Prostate gland (tissue), 2 donors: ENCODE measurements around the gene SIRT7. TPM values are rescaled to one million over a fixed set of nuclear protein-coding genes. Genes with fewer than 3 reads are reported as not detected.

ENCODE experiments used
- DNase-seq: peaks from one replicate; pipeline ENCODE4 v3.0.0-alpha.2; 2019; ENCODE audit warnings: low spot score
- H3K27ac ChIP-seq, 2 donors: fragments of 200-600 bp; sonication (generic); 2 replicates each; pipeline ENCODE4 v1.5.1; 2017 to 2019
- H3K27me3 ChIP-seq: fragments of 200-600 bp; sonication (generic); replicated peaks from 2 replicates; pipeline ENCODE4 v1.5.1; 2019; ENCODE audit not compliant: insufficient read depth
- H3K36me3 ChIP-seq, 2 donors: fragments of 200-600 bp; sonication (generic); 1 replicate in 1 of 2; 2 replicates in 1 of 2; pipeline versions ENCODE4 v1.5.1 to v1.8.1; 2017 to 2019
- H3K4me1 ChIP-seq: fragments of 200-600 bp; sonication (generic); replicated peaks from 2 replicates; pipeline ENCODE4 v1.5.1; 2019
- H3K4me3 ChIP-seq, 2 donors: fragments of 200-600 bp; sonication (generic); 2 replicates each; pipeline ENCODE4 v1.5.1; 2017 to 2019
- H3K9me3 ChIP-seq: fragments of 200-600 bp; sonication (generic); 2 replicates; pipeline ENCODE4 v1.5.1; 2017
- CTCF ChIP-seq, 4 experiments: fragments of 200-600 bp in 2 of 4; fragments of 450-650 bp in 2 of 4; sonication (generic) in 2 of 4; IDR thresholded peaks; 1 replicate in 3 of 4; 2 replicates in 1 of 4; pipeline ENCODE4 v1.5.1; 2016 to 2019; ENCODE audit warnings: antibody characterized with exemption in 4 of 4, mild to moderate bottlenecking in 2 of 4, moderate library complexity in 2 of 4
- POLR2A ChIP-seq: fragments of 450-650 bp; IDR thresholded peaks from one replicate; pipeline ENCODE4 v1.6.1; 2016; ENCODE audit warnings: antibody characterized with exemption, mild to moderate bottlenecking
- POLR2AphosphoS5 ChIP-seq: sonication (generic); formaldehyde crosslinking; IDR thresholded peaks from one replicate; pipeline ENCODE4 v1.6.1; 2017; ENCODE audit warnings: antibody characterized with exemption
- WGBS: methylation state at CpG from one replicate; pipeline ENCODE4 v1.1.5; 2018; 5-methylcytosine and 5-hydroxymethylcytosine counted together
- intact Hi-C: fragments of 100-400 bp; cut with DNase I; formaldehyde crosslinking; loops from one replicate; pipeline ENCODE4 v1.14.2; 2022
- total RNA-seq, 2 donors: library from RNA; depleted of rRNA; stranded (reverse); fragments of >200 nt; gene quantifications; one replicate each; pipeline ENCODE4 v1.1.0, GENCODE V29; 2016

SIRT7 gene
- total RNA-seq, 2 donors from 2014 or later: 22.4 to 39.9 TPM

DNA sequence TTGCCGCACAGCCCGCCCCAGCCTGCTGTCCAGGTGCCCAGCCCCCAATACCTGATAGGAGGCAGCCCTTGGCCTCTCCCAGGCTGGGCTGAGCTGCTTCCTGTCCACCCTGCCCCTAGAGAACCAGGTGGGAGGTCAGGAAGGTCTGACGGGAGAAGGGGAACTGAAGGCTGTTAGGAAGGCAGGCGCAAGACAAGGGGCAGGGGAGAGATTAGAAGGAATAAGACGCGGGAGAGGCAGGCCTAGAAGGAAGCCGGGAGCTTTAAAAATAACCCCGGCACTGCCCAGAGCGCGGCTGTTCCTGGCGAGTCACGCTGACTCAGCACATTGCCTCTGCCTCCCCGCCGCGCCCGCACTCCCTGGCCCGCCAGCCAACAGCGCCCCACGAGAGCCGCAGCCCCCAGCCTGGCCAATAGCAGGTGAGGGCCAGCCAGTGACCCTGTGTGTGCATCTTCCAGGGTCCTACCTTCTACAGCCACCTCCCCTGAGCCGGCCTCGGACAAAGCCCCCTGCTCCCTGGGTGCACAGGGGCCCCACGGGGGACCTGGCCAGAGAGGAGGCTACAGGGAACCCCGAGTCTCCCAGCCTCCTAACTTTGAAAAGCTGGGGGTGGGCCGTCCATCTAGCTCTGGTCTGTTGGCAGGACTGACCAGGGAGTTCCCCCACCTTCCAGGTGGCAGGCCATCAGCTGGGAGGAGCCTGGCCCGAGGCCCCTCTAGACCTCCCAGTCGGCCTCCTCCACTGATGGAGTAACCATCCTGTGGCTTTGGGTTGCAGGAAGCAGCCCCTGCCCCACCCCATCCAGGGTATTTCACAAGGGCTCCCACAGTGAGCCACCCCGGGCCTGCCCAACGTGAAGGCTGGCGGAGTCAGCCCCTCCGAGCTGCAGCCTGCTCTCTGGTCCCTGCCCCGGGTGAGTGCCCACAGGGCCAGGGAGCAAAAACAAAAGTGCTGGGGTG, 5.6 kb upstream of the SIRT7 start:
- Histone ChIP-seq H3K9me3 (no peaks in the 10 kb centered on the region), H3K27me3 (no peaks in the 10 kb centered on the region), H3K4me3 (no peak overlapping the region), H3K36me3 (no peaks in the 10 kb centered on the region), H3K27ac (peak overlapping the region; percentile 38 to 47), H3K4me1 (peaks cover 20% of the 10 kb centered on the region)
- WGBS: 43% methylated on average over 32 of the region's 32 CpGs
- no peak for DNase-seq
- intact Hi-C loops: no loop called here
- no peak for TF ChIP-seq POLR2AphosphoS5
- TF ChIP-seq POLR2A: no peak

- H3K27me3 ChIP-seq: no peaks in the 10 kb centered on the region
- no peaks in the 10 kb centered on the region for H3K36me3 ChIP-seq
- H3K27ac ChIP-seq: peak overlapping the region in 1 of 2 donors; percentile 38
- no peak overlapping the region for H3K4me3 ChIP-seq
- WGBS: 80% methylated on average over 25 of the region's 58 CpGs
- peaks cover 14% of the 10 kb centered on the region for H3K4me1 ChIP-seq
- intact Hi-C loops: no loop called here
- H3K9me3 ChIP-seq: no peaks in the 10 kb centered on the region
- TF ChIP-seq POLR2AphosphoS5 (no peak), POLR2A (no peak), CTCF (IDR thresholded peaks at IDR 0.05) (no peak)
- no peak for DNase-seq
Observed at GRCh38 chr17:81922566-81923301, 4.8 kb upstream of the SIRT7 start.

DNA sequence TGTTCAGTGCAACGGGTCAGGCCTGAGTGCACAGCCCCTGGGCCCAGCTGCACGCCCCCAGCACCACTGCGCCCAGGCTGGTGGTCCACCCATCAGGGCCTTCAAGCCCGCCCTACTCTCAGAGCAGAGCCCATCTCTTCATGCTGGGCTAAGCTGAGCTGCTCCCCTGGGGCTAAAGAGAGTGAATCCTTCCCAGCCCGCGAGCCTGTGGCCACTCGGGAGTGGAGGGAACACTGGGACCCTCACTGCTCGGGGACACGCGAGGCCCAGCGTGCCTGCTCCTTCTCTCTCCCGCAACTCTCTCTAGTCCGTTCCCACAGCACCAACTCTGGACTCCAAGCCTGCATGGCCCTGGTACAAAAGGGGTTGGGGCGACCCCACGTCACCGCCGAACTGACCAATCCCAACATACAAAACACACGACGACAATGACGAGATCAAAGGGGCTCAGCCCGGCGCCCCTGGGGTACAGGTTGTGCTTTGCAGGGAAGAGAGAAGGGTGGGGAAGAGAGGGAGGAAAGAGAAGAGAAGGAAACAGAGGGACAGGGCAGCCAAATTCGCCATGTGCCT, 4.1 kb upstream of the SIRT7 start:
- Histone ChIP-seq H3K36me3 (no peaks in the 10 kb centered on the region), H3K4me3 (no peak overlapping the region), H3K27ac (no peak overlapping the region), H3K27me3 (no peaks in the 10 kb centered on the region), H3K4me1 (peaks cover 14% of the 10 kb centered on the region), H3K9me3 (no peaks in the 10 kb centered on the region)
- DNase-seq: no peak
- 93% methylated on average over 23 of the region's 23 CpGs for WGBS
- TF ChIP-seq CTCF (IDR thresholded peaks at IDR 0.05): no peak
- TF ChIP-seq POLR2A: no peak
- no peak for TF ChIP-seq POLR2AphosphoS5
- intact Hi-C loops: no loop called here

DNA sequence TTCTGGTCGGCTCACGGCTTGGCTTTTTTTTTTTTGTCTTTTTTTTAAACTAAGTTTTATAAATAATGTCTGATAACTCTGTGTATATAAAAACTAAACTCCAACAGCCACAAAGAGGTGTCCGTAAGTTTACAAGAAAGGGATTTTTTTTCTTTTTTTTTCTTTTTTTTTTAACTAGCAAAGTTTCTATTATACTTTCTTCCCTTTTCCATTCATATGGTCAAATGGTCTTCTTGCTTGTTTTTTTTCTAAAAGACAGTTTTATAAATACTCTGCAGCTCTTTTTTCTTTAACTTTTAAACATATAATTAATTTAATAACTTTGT, 3.5 kb upstream of the SIRT7 start:
- intact Hi-C loops: no loop called here
- WGBS: 90% methylated on average over 3 of the region's 3 CpGs
- Histone ChIP-seq H3K4me3 (no peak overlapping the region), H3K36me3 (no peaks in the 10 kb centered on the region), H3K27me3 (no peaks in the 10 kb centered on the region), H3K4me1 (peaks cover 19% of the 10 kb centered on the region), H3K9me3 (no peaks in the 10 kb centered on the region), H3K27ac (no peak overlapping the region)
- TF ChIP-seq POLR2A: no peak
- no peak for TF ChIP-seq POLR2AphosphoS5
- no peak for TF ChIP-seq CTCF (IDR thresholded peaks at IDR 0.05)
- DNase-seq: no peak
